ENCODE results near the gene DPAGT1. TPM values are rescaled to one million over a fixed set of nuclear protein-coding genes. Genes with fewer than 3 reads are reported as not detected.
A peak's percentile ranks its signal among the peaks of the same experiment; 100 is the strongest.

DPAGT1 gene
- total RNA-seq, 1 donor from 2014 or later, result 41.2 TPM

DNA sequence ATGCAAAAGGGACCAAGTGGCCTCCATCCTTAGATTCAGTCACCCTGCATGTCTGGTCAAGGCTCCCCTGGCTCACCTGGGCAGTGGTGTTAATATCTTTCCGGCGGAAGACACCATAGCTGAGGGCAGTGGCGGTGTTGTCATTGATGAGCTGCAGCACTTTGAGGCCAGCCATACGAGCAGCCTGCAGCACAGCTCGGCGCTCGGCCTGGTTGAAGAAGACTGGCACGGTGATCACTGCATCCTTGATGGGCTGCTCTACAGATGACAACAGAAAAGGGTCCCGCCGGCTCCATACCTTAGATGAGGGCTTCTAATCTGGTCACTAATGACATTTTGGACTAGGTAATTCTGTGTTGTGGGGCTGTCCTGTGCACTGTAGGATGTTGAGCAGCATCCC, 47.2 kb downstream of the DPAGT1 start:
- Mint-ChIP-seq H3K27me3 (ENCODE audit: low read depth) (no peaks in the 10 kb centered on the region), H3K4me3 (ENCODE audit: unreplicated experiment) (peak overlapping the region; percentile 21), H3K4me1 (ENCODE audit: low read depth) (peaks cover 31% of the 10 kb centered on the region), H3K27ac (ENCODE audit: unreplicated experiment) (no peak overlapping the region), H3K9me3 (ENCODE audit: low read depth) (no peaks in the 10 kb centered on the region), H3K36me3 (ENCODE audit: low read depth) (peaks cover 31% of the 10 kb centered on the region)
- DNase-seq (ENCODE audit: low spot score), result no peak
- no peak for TF ChIP-seq CTCF (IDR thresholded peaks at IDR 0.05)

- Mint-ChIP-seq H3K27me3 (ENCODE audit: low read depth) (no peaks in the 10 kb centered on the region), H3K4me1 (ENCODE audit: low read depth) (peaks cover 17% of the 10 kb centered on the region), H3K27ac (ENCODE audit: unreplicated experiment) (peak overlapping the region; percentile 29), H3K4me3 (ENCODE audit: unreplicated experiment) (no peak overlapping the region), H3K36me3 (ENCODE audit: low read depth) (peaks cover 43% of the 10 kb centered on the region), H3K9me3 (ENCODE audit: low read depth) (no peaks in the 10 kb centered on the region)
- DNase-seq (ENCODE audit: low spot score), result no peak
- no peak for TF ChIP-seq CTCF (IDR thresholded peaks at IDR 0.05)
Observed at GRCh38 chr11:119052163-119052814, 49.4 kb downstream of the DPAGT1 start.

DNA sequence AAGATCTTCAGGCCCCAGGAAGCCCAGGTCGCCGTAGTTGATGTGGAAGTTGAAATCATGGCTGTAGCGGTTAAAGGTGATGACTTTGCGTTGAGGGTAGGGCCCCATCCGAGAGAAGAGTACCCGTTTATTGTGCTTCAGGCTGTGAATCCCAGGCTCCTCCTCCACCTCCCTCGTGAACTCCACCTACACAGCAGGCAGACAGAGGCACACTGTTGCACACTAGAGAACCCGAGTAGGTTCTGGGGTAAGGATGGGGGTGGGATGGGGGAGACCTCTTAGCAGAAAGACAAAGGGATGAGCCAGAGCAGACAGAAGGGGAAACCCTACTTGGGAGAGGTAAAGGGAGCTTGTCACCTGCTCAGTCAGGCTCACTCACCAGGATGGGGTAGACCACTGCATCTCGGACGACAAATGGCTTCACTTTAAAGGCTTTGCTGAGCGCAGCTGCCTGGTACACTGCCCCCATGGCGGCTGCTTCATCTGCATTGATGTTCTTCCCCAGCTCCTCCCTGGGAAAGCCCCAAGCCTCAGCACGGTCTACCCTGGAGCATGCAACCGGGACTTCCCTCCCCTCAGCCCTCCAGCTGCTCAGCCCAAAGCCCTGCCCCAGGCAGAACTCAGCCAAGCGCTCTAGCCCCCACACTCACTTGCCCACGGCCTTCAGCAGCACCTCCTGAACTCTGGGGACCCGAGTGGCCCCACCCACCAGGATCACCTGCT, 50.1 kb downstream of the DPAGT1 start:
- Mint-ChIP-seq H3K4me1 (ENCODE audit: low read depth) (peaks cover 17% of the 10 kb centered on the region), H3K4me3 (ENCODE audit: unreplicated experiment) (no peak overlapping the region), H3K27ac (ENCODE audit: unreplicated experiment) (no peak overlapping the region), H3K36me3 (ENCODE audit: low read depth) (peaks cover 48% of the 10 kb centered on the region), H3K9me3 (ENCODE audit: low read depth) (no peaks in the 10 kb centered on the region), H3K27me3 (ENCODE audit: low read depth) (no peaks in the 10 kb centered on the region)
- no peak for DNase-seq (ENCODE audit: low spot score)
- no peak for TF ChIP-seq CTCF (IDR thresholded peaks at IDR 0.05)

DNA sequence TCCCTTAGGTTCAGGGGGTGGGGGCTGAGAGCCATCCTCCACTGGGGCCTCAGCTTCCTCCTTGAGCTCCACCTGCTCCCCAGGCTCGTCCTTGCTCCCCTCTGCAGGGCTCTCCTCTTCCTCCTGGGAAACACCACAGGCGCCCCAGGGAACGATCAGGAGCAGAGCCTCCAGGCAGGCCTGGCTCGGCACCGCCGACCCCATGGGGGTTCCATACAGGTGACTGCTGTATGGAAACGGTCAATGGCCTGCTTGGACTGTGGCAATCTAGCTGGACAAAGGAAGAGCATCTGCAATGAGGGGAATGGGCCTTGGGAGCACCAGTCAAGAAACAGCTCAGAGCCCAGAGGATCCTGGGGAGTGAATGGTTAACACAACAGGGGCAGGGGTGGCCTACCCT, 52.6 kb downstream of the DPAGT1 start:
- H3K4me1 Mint-ChIP-seq (ENCODE audit: low read depth), result no peaks in the 10 kb centered on the region
- no peak overlapping the region for H3K4me3 Mint-ChIP-seq (ENCODE audit: unreplicated experiment)
- no peak for TF ChIP-seq CTCF (IDR thresholded peaks at IDR 0.05)
- DNase-seq (ENCODE audit: low spot score), result no peak
- no peaks in the 10 kb centered on the region for H3K9me3 Mint-ChIP-seq (ENCODE audit: low read depth)
- no peak overlapping the region for H3K27ac Mint-ChIP-seq (ENCODE audit: unreplicated experiment)
- no peaks in the 10 kb centered on the region for H3K27me3 Mint-ChIP-seq (ENCODE audit: low read depth)
- H3K36me3 Mint-ChIP-seq (ENCODE audit: low read depth), result peaks cover 56% of the 10 kb centered on the region

- no peak overlapping the region for H3K4me3 Mint-ChIP-seq (ENCODE audit: unreplicated experiment)
- no peak for TF ChIP-seq CTCF (IDR thresholded peaks at IDR 0.05)
- no peaks in the 10 kb centered on the region for H3K4me1 Mint-ChIP-seq (ENCODE audit: low read depth)
- H3K27me3 Mint-ChIP-seq (ENCODE audit: low read depth), result no peaks in the 10 kb centered on the region
- no peak overlapping the region for H3K27ac Mint-ChIP-seq (ENCODE audit: unreplicated experiment)
- no peak for DNase-seq (ENCODE audit: low spot score)
- H3K9me3 Mint-ChIP-seq (ENCODE audit: low read depth), result no peaks in the 10 kb centered on the region
- H3K36me3 Mint-ChIP-seq (ENCODE audit: low read depth), result peaks cover 52% of the 10 kb centered on the region
Observed at GRCh38 chr11:119048644-119049043, 53.0 kb downstream of the DPAGT1 start.
